Fibroblast of mammary gland (primary cell): ENCODE data around the gene FSD1.

Experiments used
- DNase-seq: peaks from one replicate; pipeline ENCODE4 v3.0.0-alpha.2; 2010; ENCODE audit warnings: low read depth
- H3K4me3 ChIP-seq: 2 replicates; pipeline ENCODE4 v1.5.1; 2011; ENCODE audit warnings: low read depth, mild to moderate bottlenecking, low read length, moderate library complexity; ENCODE audit not compliant: control insufficient read depth
- CTCF ChIP-seq: conservative IDR thresholded peaks from 2 replicates; pipeline ENCODE4 v1.5.1; 2011; ENCODE audit warnings: low read depth, low read length, inconsistent platforms; ENCODE audit not compliant: control insufficient read depth, insufficient read depth

The FSD1 gene

GRCh38 chr19:4297901-4298809, 6.2 kb upstream of the FSD1 start:
- TF ChIP-seq CTCF = no peak
- DNase-seq = no peak
- no peak overlapping the region for H3K4me3 ChIP-seq

- DNase-seq = no peak
- no peak for TF ChIP-seq CTCF
Observed at GRCh38 chr19:4298810-4299550, 5.4 kb upstream of the FSD1 start.

DNA sequence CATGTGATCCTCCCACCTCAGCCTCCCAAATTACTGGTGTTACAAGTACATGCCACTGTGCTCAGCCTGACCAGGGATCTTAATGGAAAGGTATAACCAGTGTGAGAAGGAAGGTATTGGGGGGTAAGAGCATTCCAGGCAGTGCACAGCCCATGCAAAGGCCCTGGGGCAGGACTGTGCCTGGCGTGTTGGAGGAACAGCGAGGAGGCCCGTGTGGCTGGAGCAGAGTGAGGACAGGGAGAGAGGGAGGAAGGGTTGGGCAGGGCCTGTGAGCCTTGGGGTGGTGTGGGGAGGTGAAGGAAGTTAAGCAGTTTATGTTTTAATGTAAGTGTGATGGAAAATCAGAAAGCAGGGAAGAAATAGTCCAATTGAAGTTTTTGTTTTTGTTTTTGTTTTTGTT, 3.8 kb upstream of the FSD1 start:
- no peak for TF ChIP-seq CTCF
- H3K4me3 ChIP-seq = no peak overlapping the region
- no peak for DNase-seq

More at GRCh38 chr19:4298810-4299550, 5.4 kb upstream of the FSD1 start:
- H3K4me3 ChIP-seq = no peak overlapping the region

- no peak overlapping the region for H3K4me3 ChIP-seq
- no peak for DNase-seq
Observed at GRCh38 chr19:4301590-4302242, 2.7 kb upstream of the FSD1 start.

DNA sequence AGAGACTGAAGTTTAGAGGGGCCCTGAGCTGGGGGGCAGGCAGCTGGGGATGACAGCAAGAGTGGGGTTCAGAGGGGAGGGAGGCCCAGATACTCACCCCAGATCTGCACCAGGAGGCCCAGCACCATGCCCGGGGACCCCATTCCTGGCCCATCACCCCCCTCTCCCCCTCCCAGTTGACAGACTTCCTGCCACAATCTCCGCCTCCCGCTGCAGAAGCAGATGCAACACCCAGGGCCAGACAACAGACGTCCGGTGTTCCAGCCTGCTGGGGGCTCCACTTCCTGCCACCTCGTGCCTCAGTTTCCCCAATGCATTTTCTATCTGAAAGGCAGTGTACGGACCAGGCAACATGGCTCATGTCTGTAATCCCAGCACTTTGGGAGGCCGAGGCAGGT, 2.2 kb upstream of the FSD1 start, which contains the start of gene TMIGD2:
TMIGD2 (minus strand) TSS at position 147 of the 398 bp plus-strand sequence; CDS start at position 143, 4 bp downstream.
- H3K4me3 ChIP-seq = no peak within 1 kb of the TSS
- no peak for DNase-seq
- no peak for TF ChIP-seq CTCF

More at GRCh38 chr19:4301590-4302242, 2.7 kb upstream of the FSD1 start:
- TF ChIP-seq CTCF = no peak

- DNase-seq = no peak
- TF ChIP-seq CTCF = no peak
- no peak overlapping the region for H3K4me3 ChIP-seq
Observed at GRCh38 chr19:4303819-4304537, 420 bp upstream of the FSD1 start.
